ENCODE results near the gene LRRC3B.

- TF ChIP-seq CTCF (conservative IDR thresholded peaks at IDR 0.05; ENCODE audit: low read length) (no peak), EZH2phosphoT487 (IDR thresholded peaks at IDR 0.05; ENCODE audit: borderline replicate concordance) (no peak)
Measured at GRCh38 chr3:26713091-26713490, 90.5 kb downstream of the LRRC3B start.
